Activated T-cell treated with anti-CD3 and anti-CD28 coated beads, Interleukin-2, amount 50 U/mL, for 24 hours (primary cell): ENCODE results near the gene RNF166.

ENCODE experiments used
- DNase-seq: peaks from one replicate; pipeline ENCODE4 v3.0.0-alpha.2; 2020
- H3K27ac Mint-ChIP-seq: 2 replicates; pipeline ENCODE4 v1.8.0; 2020; ENCODE audit warnings: mild to moderate bottlenecking, mixed read lengths
- H3K27me3 Mint-ChIP-seq: 2 replicates; pipeline ENCODE4 v1.8.0; 2020; ENCODE audit warnings: mixed read lengths
- H3K36me3 Mint-ChIP-seq: 2 replicates; pipeline ENCODE4 v1.8.0; 2020; ENCODE audit warnings: low read depth, mixed read lengths
- H3K4me1 Mint-ChIP-seq: 2 replicates; pipeline ENCODE4 v1.8.0; 2020; ENCODE audit warnings: low read depth, mixed read lengths
- H3K4me3 Mint-ChIP-seq: 2 replicates; pipeline ENCODE4 v1.8.0; 2020; ENCODE audit warnings: mild to moderate bottlenecking, moderate library complexity, mixed read lengths
- H3K9me3 Mint-ChIP-seq: 2 replicates; pipeline ENCODE4 v1.8.0; 2020; ENCODE audit warnings: mixed read lengths

The RNF166 gene

GRCh38 chr16:88733630-88734360, 27.6 kb upstream of the RNF166 start:
- Mint-ChIP-seq H3K4me3 (no peak overlapping the region), H3K36me3 (peaks cover 58% of the 10 kb centered on the region), H3K4me1 (peaks cover 4% of the 10 kb centered on the region), H3K9me3 (no peaks in the 10 kb centered on the region), H3K27me3 (no peaks in the 10 kb centered on the region), H3K27ac (no peak overlapping the region)
- no peak for DNase-seq

- no peak overlapping the region for H3K27ac Mint-ChIP-seq
- H3K36me3 Mint-ChIP-seq = peaks cover 55% of the 10 kb centered on the region
- no peaks in the 10 kb centered on the region for H3K27me3 Mint-ChIP-seq
- peaks cover 4% of the 10 kb centered on the region for H3K4me1 Mint-ChIP-seq
- no peak overlapping the region for H3K4me3 Mint-ChIP-seq
- no peaks in the 10 kb centered on the region for H3K9me3 Mint-ChIP-seq
- no peak for DNase-seq
Measured at GRCh38 chr16:88732961-88733294, 26.7 kb upstream of the RNF166 start.

GRCh38 chr16:88732172-88732960, 26.2 kb upstream of the RNF166 start:
- Mint-ChIP-seq H3K27ac (peak overlapping the region; percentile 55), H3K27me3 (no peaks in the 10 kb centered on the region), H3K4me3 (no peak overlapping the region), H3K9me3 (no peaks in the 10 kb centered on the region), H3K4me1 (peaks cover 4% of the 10 kb centered on the region), H3K36me3 (peaks cover 57% of the 10 kb centered on the region)
- DNase-seq = no peak

GRCh38 chr16:88731699-88732098, 25.5 kb upstream of the RNF166 start:
- Mint-ChIP-seq H3K9me3 (no peaks in the 10 kb centered on the region), H3K4me3 (no peak overlapping the region), H3K27me3 (no peaks in the 10 kb centered on the region), H3K36me3 (peaks cover 58% of the 10 kb centered on the region), H3K27ac (peak overlapping the region; percentile 55), H3K4me1 (peaks cover 4% of the 10 kb centered on the region)
- no peak for DNase-seq

GRCh38 chr16:88730632-88731607, 24.7 kb upstream of the RNF166 start:
- H3K36me3 Mint-ChIP-seq = peaks cover 62% of the 10 kb centered on the region
- no peak overlapping the region for H3K4me3 Mint-ChIP-seq
- H3K27ac Mint-ChIP-seq = peak overlapping the region; percentile 57

GRCh38 chr16:88727871-88728270, 21.7 kb upstream of the RNF166 start:
- Mint-ChIP-seq H3K36me3 (peaks cover 69% of the 10 kb centered on the region), H3K27ac (no peak overlapping the region), H3K4me1 (peaks cover 4% of the 10 kb centered on the region), H3K9me3 (no peaks in the 10 kb centered on the region), H3K27me3 (no peaks in the 10 kb centered on the region), H3K4me3 (no peak overlapping the region)
- no peak for DNase-seq

More at GRCh38 chr16:88730632-88731607, 24.7 kb upstream of the RNF166 start:
- Mint-ChIP-seq H3K27me3 (no peaks in the 10 kb centered on the region), H3K9me3 (no peaks in the 10 kb centered on the region), H3K4me1 (peaks cover 4% of the 10 kb centered on the region)
- DNase-seq = no peak

- Mint-ChIP-seq H3K27me3 (no peaks in the 10 kb centered on the region), H3K4me1 (peaks cover 4% of the 10 kb centered on the region), H3K36me3 (peaks cover 69% of the 10 kb centered on the region), H3K27ac (no peak overlapping the region), H3K4me3 (no peak overlapping the region), H3K9me3 (no peaks in the 10 kb centered on the region)
- DNase-seq = no peak
Measured at GRCh38 chr16:88726981-88727380, 20.8 kb upstream of the RNF166 start.

- no peaks in the 10 kb centered on the region for H3K27me3 Mint-ChIP-seq
- no peaks in the 10 kb centered on the region for H3K9me3 Mint-ChIP-seq
- peaks cover 68% of the 10 kb centered on the region for H3K36me3 Mint-ChIP-seq
- DNase-seq = no peak
- peak overlapping the region; percentile 79 for H3K27ac Mint-ChIP-seq
- no peak overlapping the region for H3K4me3 Mint-ChIP-seq
- peaks cover 4% of the 10 kb centered on the region for H3K4me1 Mint-ChIP-seq
Measured at GRCh38 chr16:88726408-88726749, 20.2 kb upstream of the RNF166 start.

GRCh38 chr16:88725609-88726407, 19.6 kb upstream of the RNF166 start:
- Mint-ChIP-seq H3K4me1 (no peaks in the 10 kb centered on the region), H3K27ac (no peak overlapping the region), H3K9me3 (no peaks in the 10 kb centered on the region), H3K27me3 (no peaks in the 10 kb centered on the region), H3K4me3 (no peak overlapping the region), H3K36me3 (peaks cover 68% of the 10 kb centered on the region)
- no peak for DNase-seq

GRCh38 chr16:88724855-88725555, 18.8 kb upstream of the RNF166 start:
- no peak overlapping the region for H3K4me3 Mint-ChIP-seq
- no peaks in the 10 kb centered on the region for H3K27me3 Mint-ChIP-seq
- H3K9me3 Mint-ChIP-seq = no peaks in the 10 kb centered on the region
- DNase-seq = no peak
- H3K27ac Mint-ChIP-seq = peak overlapping the region; percentile 37
- no peaks in the 10 kb centered on the region for H3K4me1 Mint-ChIP-seq
- H3K36me3 Mint-ChIP-seq = peaks cover 69% of the 10 kb centered on the region

GRCh38 chr16:88723911-88724310, 17.7 kb upstream of the RNF166 start:
- Mint-ChIP-seq H3K9me3 (no peaks in the 10 kb centered on the region), H3K27me3 (no peaks in the 10 kb centered on the region), H3K4me1 (no peaks in the 10 kb centered on the region), H3K36me3 (peaks cover 77% of the 10 kb centered on the region), H3K27ac (no peak overlapping the region), H3K4me3 (no peak overlapping the region)
- DNase-seq = no peak

- no peak overlapping the region for H3K27ac Mint-ChIP-seq
- DNase-seq = no peak
- H3K9me3 Mint-ChIP-seq = no peaks in the 10 kb centered on the region
- H3K27me3 Mint-ChIP-seq = no peaks in the 10 kb centered on the region
- H3K36me3 Mint-ChIP-seq = peaks cover 81% of the 10 kb centered on the region
- H3K4me1 Mint-ChIP-seq = no peaks in the 10 kb centered on the region
- no peak overlapping the region for H3K4me3 Mint-ChIP-seq
Measured at GRCh38 chr16:88723507-88723887, 17.3 kb upstream of the RNF166 start.

GRCh38 chr16:88722784-88723506, 16.7 kb upstream of the RNF166 start:
- no peak overlapping the region for H3K27ac Mint-ChIP-seq
- peaks cover 86% of the 10 kb centered on the region for H3K36me3 Mint-ChIP-seq
- no peak for DNase-seq
- H3K4me1 Mint-ChIP-seq = no peaks in the 10 kb centered on the region
- H3K27me3 Mint-ChIP-seq = no peaks in the 10 kb centered on the region
- H3K9me3 Mint-ChIP-seq = no peaks in the 10 kb centered on the region
- H3K4me3 Mint-ChIP-seq = no peak overlapping the region
